ES-I3 (cell line): ENCODE measurements around the gene BSG.
"Not testable (repeated sequence)": the region's sequence is repeated elsewhere in the genome, so short reads cannot be mapped to it uniquely, and the experiment has no call there.

ENCODE experiments used
- H3K36me3 ChIP-seq: 2 replicates; pipeline ENCODE4 v1.6.1; 2013; ENCODE audit warnings: mild to moderate bottlenecking, low read length, control low read depth, moderate library complexity; ENCODE audit not compliant: insufficient read depth
- H3K4me1 ChIP-seq: 2 replicates; pipeline ENCODE4 v1.6.1; 2013; ENCODE audit warnings: mild to moderate bottlenecking, control low read depth, low read length; ENCODE audit not compliant: insufficient read depth
- H3K9ac ChIP-seq: 2 replicates; pipeline ENCODE4 v1.6.1; 2013; ENCODE audit warnings: low read depth, mild to moderate bottlenecking, low read length, moderate library complexity
- H3K9me3 ChIP-seq: 2 replicates; pipeline ENCODE4 v1.6.1; 2013; ENCODE audit warnings: mild to moderate bottlenecking, low read length, moderate library complexity; ENCODE audit not compliant: control insufficient read depth, insufficient read depth

The BSG gene

DNA sequence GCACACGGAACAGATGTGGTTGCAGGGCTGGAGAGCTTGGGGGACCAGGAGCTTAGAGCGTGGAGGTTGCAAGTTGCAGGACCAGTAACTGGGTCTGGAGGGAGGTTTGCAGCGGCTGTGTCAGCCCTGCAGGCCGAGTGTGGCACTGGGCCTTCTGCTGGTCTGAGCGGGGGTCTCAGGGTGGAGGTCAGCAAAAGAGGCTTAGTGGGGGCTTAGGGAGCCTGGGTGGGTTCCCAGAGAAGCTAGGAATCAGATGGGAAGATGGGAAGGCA, 11.5 kb downstream of the BSG start:
- H3K4me1 ChIP-seq = no peaks in the 10 kb centered on the region; the same call in 1 of the 2 replicates
- no peaks in the 10 kb centered on the region for H3K9me3 ChIP-seq
- no peak overlapping the region for H3K9ac ChIP-seq
- H3K36me3 ChIP-seq = peaks cover 3% of the 10 kb centered on the region; the same call in 1 of the 2 replicates

DNA sequence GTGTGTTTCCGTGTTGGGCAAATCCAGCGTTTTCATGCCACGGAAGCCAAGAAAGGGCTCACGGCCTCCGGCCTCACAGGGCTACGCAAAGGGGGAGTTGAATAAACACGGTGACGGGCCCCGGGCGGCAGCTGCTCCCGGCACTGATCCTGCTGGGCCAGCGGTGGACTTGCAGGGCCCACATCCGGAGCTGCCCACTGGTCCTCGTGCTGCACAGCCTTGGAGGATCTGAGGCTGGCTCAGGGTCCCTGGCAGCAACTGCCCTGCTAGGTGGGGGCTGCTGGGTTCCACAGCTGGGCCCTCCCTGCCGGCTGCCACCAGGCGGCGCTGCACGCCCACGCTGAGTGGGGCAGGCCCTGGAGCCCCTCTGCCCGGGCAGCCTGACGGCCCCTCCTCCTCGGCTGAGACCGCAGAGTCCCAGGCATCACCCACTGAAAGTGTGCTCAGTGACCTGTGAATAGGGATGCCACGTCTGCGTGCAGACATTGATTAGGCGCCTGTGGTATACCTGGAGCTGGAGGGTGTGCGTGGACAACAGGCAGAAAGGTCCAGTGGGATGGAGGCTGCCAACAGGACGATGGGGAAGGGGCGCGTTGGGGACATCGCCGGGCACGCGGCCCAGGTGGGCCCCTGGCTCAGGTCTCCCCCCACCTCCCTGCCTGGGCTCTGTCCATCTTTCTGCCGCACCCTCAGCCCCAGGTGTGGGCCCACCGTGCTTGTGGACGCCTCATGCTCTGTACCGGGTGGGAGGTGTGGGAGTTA, 12.0 kb downstream of the BSG start:
- H3K9me3 ChIP-seq = no peaks in the 10 kb centered on the region
- H3K9ac ChIP-seq = no peak overlapping the region
- H3K4me1 ChIP-seq = peaks cover 3% of the 10 kb centered on the region; the same call in 1 of the 2 replicates
- H3K36me3 ChIP-seq = peaks cover 3% of the 10 kb centered on the region; the same call in 1 of the 2 replicates

DNA sequence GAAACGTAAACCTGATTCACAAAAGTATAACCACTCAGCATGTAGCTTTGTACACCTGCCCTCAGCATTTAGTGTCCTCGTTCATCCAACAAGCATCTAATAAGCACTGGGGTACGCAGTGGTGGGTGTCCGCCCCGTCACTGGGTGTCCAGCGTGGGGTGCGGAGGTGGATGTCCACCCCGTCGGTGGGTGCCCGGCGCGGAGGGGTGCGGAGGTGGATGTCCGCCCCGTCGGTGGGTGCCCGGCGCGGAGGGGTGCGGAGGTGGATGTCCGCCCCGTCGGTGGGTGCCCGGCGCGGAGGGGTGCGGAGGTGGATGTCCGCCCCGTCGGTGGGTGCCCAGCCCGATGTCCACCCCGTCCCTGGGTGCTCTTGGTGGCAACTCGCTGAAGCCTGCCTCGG, 12.8 kb downstream of the BSG start:
- H3K36me3 ChIP-seq, H3K9me3 ChIP-seq, H3K9ac ChIP-seq, H3K4me1 ChIP-seq: not testable (repeated sequence)

DNA sequence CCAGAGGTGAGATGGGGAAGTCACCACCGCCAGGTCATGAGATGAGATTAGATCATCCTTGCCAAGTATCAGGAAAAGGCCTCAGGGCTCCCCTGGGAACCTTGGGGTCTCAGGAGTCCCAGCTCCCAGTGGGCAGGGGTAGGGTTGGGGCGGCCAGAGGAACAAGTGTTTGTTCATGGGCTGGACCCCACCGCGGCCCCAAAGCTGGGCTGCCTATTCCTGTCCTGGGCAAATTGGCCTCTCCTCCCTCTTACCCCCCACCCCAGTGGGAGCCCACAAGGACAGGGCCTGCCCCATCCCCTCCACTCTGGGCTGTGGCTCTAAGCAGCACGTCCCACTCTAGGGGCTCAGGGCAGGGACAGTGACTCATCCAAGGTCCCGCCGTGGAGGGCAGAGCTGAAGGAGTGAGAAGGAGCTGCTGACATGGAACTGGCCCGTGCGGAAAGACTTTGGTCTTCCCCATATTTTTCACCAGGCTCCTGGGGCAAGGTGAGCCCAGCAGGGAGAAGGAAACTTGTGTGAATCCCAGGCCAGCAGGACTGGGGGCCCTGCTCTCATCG, 13.2 kb downstream of the BSG start:
- Histone ChIP-seq H3K4me1 (peaks cover 3% of the 10 kb centered on the region; the same call in 1 of the 2 replicates), H3K9me3 (no peaks in the 10 kb centered on the region), H3K36me3 (peaks cover 3% of the 10 kb centered on the region; the same call in 1 of the 2 replicates), H3K9ac (no peak overlapping the region)

DNA sequence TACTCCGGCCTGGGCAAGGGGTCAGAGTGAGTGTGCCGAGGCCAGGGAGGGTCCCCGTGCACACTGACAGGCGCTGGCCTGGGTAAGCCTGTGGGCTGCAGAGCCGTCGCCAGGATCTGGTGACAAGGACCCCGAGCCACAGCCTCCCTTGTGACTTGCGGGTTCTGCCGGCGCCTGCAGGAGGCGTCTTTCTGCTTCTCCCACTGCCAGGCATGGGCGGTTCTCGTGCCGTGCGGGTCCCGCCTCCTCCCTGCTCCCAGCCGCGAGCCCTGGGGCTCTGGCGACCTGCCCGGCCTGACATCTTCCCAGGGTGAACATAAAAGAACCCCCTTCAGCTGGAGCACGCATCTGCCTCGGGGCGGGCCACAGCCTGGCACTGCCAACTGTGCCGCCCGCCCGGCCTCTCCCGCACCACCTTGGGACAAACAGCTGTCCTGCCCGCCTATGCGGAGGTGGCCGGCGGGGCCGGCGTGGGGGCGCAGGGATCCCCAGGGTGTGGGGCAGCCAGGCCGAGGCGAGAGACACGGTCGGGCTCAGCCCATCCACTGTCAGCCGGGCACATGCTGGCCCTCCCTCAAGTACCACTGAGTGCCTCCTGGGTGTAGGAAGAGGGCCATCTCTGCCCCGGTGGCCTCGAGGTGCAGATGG, 15.8 kb downstream of the BSG start:
- Histone ChIP-seq H3K9ac (peak overlapping the region; percentile 28; the same call in 1 of the 2 replicates), H3K36me3 (no peaks in the 10 kb centered on the region), H3K9me3 (no peaks in the 10 kb centered on the region), H3K4me1 (peaks cover 3% of the 10 kb centered on the region; the same call in 1 of the 2 replicates)

DNA sequence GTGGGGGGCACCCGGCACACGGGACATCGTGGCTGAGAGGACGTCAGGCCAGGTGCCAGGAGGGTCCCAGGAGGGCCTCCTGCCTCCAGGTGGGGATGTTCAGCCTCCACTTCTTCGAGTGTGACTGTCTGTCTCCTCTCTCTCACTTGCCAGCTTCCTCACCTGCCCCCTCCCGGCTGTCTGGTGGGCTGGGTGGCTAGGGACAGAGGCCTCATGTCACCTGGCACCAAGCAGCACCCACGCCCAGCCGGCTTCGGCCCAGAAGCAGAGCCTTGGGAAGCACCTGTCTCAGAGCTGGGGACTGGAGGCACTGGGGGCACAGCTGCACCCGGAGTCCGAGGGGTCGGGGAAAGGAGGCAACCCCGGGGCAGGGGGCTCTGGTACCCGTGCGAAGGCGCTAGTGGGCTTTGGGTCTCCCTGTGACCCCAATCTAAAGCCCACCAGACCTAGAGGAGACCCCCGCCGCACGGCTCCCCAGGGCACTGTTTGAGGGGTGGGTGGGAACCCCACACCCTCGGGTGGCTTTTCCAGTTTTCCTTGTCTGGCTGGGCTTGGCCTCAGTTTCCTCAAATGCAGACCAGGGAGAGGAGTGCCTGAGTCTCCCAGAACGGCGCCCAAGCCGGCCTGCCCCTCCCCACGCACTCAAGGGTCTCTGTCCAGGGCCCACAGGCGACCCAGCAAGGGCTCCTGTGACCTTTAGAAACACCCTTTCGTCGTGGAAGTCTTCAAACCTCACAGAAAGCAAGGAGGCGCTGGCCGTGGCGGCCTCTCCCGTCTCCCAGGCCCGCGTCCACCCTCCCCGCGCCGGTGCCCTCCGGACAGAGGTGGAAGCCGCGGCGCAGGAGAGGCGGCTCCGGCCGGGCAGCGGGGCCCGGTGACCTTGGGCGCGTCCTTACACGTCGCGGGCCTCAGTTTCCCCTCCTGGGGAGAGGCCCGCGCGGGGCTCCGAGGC, 16.6 kb downstream of the BSG start:
- Histone ChIP-seq H3K9me3 (no peaks in the 10 kb centered on the region), H3K9ac (peak overlapping the region; percentile 58; the same call in 1 of the 2 replicates), H3K36me3 (no peaks in the 10 kb centered on the region), H3K4me1 (peaks cover 3% of the 10 kb centered on the region; the same call in 1 of the 2 replicates)

DNA sequence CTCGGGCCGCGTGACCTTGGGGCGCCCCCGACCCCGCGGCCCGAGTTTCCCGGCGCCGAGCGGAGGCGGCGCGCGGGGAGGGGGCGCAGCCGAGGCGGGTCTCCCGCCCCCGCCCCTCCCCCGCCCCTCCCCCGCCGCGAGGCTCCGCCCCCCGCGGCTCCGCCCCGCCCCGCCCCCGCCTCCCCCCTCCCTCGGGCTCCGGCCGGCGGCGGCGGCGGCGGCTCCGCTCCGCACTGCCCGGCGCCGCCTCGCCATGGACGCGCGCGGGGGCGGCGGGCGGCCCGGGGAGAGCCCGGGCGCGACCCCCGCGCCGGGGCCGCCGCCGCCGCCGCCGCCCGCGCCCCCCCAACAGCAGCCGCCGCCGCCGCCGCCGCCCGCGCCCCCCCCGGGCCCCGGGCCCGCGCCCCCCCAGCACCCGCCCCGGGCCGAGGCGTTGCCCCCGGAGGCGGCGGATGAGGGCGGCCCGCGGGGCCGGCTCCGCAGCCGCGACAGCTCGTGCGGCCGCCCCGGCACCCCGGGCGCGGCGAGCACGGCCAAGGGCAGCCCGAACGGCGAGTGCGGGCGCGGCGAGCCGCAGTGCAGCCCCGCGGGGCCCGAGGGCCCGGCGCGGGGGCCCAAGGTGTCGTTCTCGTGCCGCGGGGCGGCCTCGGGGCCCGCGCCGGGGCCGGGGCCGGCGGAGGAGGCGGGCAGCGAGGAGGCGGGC, 17.4 kb downstream of the BSG start, which contains the start of gene HCN2:
Gene HCN2 (plus strand): TSS at position 189 of the 703 bp plus-strand sequence. CDS start 65 bp downstream, at position 254.
- Histone ChIP-seq H3K9ac (peak within 1 kb of the TSS; percentile 58; the same call in 1 of the 2 replicates), H3K36me3 (no peaks in the 10 kb centered on the region)

DNA sequence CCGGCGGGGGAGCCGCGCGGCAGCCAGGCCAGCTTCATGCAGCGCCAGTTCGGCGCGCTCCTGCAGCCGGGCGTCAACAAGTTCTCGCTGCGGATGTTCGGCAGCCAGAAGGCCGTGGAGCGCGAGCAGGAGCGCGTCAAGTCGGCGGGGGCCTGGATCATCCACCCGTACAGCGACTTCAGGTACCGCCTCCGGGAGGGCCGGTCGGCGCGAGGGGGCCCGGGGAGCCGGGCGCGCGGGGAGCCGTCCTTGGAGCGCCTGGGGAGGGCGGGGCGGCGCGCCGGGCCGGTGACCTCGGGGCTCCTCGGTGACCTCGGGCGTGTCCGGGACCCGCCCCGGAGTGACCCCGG, 18.0 kb downstream of the BSG start:
- peaks cover 3% of the 10 kb centered on the region; the same call in 1 of the 2 replicates for H3K4me1 ChIP-seq
- no peaks in the 10 kb centered on the region for H3K9me3 ChIP-seq
- peak overlapping the region; percentile 15; the same call in 1 of the 2 replicates for H3K9ac ChIP-seq
- no peaks in the 10 kb centered on the region for H3K36me3 ChIP-seq

More for the DNA sequence above, 17.4 kb downstream of the BSG start, which contains the start of gene HCN2:
- Histone ChIP-seq H3K9me3 (no peaks in the 10 kb centered on the region), H3K4me1 (peaks cover 3% of the 10 kb centered on the region; the same call in 1 of the 2 replicates)

DNA sequence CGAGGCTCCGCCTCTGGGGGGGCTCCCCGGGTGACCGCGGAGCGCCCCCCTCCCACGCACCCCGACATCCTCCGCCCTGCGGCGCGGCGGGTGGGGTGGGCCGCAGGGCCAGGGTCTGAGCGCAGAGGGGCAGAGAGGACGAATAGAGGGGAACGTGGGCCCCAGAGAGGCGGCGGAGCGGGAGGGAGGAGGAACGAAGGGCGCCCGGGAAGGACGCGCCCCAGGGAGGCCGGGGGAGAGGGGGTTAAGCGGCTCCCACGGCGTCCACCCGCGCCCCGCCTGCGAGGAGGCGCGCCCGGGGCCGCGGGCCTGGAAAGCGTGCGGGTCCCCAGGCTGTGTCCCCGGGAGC, 18.3 kb downstream of the BSG start:
- Histone ChIP-seq H3K4me1 (peaks cover 3% of the 10 kb centered on the region; the same call in 1 of the 2 replicates), H3K9me3 (no peaks in the 10 kb centered on the region), H3K36me3 (no peaks in the 10 kb centered on the region), H3K9ac (no peak overlapping the region; the same call in 1 of the 2 replicates)

DNA sequence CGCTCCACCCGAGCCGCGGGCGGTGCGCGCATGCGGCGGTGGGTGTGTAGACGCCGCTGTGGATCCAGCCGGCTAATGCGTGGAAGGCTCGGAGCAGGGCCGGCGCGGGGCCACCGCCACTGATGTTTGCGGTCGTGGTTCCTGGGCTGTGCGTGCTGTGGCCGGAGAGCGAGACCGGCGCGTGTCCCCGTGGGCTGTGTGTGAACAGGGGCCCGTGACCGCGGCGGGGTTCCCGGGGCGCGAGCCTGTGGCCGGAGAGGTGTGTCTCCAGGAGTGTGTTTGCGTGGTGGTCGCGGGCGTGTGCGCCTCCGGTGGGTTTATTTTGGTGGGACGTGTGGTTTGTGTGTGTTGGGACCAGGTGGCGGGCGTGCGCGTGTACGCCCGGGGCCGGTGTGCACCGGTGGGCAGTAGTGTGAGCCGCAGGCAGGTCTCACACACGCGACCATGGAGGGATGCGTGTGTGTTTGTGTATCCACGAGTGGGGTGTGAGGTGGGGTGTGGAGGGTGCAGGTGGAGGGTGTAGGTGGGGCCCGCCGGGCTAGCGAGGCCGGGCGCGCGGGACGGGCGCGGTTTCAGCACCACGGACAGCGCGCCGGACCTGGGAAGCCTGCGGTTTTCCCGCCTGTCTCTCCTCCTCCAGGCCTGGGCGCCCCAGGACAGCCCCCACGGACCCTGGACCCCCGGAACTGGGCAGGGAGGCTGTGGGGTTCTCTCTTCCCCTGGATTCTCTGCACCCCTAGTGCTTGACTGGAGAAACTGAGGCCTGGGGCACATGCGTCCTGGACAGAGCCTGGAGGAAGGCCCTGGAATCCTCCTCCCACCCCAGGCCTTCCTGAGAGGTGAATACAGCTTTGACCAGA, 18.9 kb downstream of the BSG start:
- H3K36me3 ChIP-seq = no peaks in the 10 kb centered on the region
- no peaks in the 10 kb centered on the region for H3K9me3 ChIP-seq
- no peak overlapping the region; the same call in 1 of the 2 replicates for H3K9ac ChIP-seq
- H3K4me1 ChIP-seq = peaks cover 3% of the 10 kb centered on the region; the same call in 1 of the 2 replicates

DNA sequence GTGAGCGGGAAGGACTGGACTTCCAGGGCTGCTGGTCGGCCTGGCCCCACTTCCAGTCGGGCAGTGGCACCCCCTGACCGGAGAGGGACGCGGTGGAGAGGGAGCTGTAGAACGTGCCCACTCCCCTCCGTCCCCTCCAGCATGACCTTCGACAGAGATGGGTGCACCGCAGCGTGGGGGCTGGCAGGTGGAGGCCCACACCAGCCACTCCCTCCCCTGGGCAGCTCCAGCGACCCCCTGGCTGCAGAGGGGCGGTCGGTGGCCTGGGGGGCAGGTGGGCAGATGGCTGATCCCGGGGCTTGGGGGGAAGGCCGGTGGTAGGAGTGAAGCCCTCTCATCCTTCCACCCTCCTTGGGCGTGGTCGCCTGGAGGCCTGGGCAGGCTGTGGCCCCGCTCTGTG, 19.7 kb downstream of the BSG start:
- H3K9me3 ChIP-seq = no peaks in the 10 kb centered on the region
- H3K4me1 ChIP-seq = peaks cover 3% of the 10 kb centered on the region; the same call in 1 of the 2 replicates
- H3K36me3 ChIP-seq = no peaks in the 10 kb centered on the region
- H3K9ac ChIP-seq = no peak overlapping the region

DNA sequence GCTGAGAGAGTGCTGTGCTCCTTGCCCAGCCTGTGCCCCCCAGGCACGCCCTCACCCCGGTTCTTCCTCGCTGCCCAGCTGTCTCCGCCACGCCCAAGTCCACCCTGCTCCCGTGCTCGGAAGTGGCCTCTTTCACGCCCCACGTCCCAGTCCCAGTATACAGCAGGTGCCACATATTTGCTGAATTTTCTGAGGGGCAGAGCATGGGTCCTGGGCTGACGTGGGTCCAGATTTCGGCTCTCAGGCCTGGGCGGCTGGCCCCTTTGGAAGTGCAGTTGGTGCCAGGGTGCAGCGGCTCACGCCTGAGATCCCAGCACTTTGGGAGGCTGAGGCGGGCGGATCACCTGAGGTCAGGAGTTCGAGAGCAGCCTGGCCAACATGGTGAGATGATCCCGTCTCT, 20.7 kb downstream of the BSG start:
- H3K4me1 ChIP-seq = peaks cover 3% of the 10 kb centered on the region; the same call in 1 of the 2 replicates
- H3K9ac ChIP-seq = no peak overlapping the region
- H3K9me3 ChIP-seq = no peaks in the 10 kb centered on the region
- no peaks in the 10 kb centered on the region for H3K36me3 ChIP-seq

DNA sequence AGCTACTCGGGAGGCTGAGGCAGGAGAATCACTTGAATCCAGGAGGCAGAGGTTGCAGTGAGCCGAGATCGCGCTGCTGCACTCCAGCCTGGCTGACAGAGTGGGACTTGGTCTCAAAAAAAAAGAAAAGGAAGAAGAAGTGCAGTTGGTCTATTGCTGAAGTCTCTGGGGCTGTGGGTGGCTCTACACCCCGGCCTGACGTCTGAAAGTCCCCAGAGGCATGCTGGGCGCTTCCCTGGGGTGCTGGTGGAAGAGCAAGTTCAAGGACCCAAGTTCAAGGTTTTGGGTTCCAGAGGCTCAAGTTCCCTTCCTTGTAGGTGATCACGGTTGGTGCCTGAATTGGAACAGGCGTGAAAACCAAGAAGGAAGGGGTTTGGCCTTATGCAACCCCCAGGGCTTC, 21.1 kb downstream of the BSG start:
- Histone ChIP-seq H3K9ac (no peak overlapping the region), H3K9me3 (no peaks in the 10 kb centered on the region), H3K4me1 (peaks cover 3% of the 10 kb centered on the region; the same call in 1 of the 2 replicates), H3K36me3 (no peaks in the 10 kb centered on the region)
